Measurements from ENCODE around the gene ZNF235. TPM values are rescaled to one million over a fixed set of nuclear protein-coding genes. Genes with fewer than 3 reads are reported as not detected.

The ZNF235 gene
- total and polyA plus RNA-seq, 2 of the 4 experiments (the other 2 are of a cell fraction): 0.77 to 3.0 TPM

- in situ Hi-C loops (cut with MboI; ENCODE audit: low sequenced_read_pairs) (no loop called here), intact Hi-C loops (cut with micrococcal nuclease) (no loop called here), dilution Hi-C loops (cut with HindIII; ENCODE audit: low sequenced_read_pairs, unreplicated experiment) (no loop called here)
- Histone ChIP-seq H3K4ac (ENCODE audit: low read depth, low read length) (no peak overlapping the region), H2BK5ac (ENCODE audit: low read depth, low read length, poor library complexity, severe bottlenecking) (no peak overlapping the region), H2AK9ac (replicated peaks; ENCODE audit: low read depth, low read length, poor library complexity) (no peak overlapping the region), H3K9me3 (ENCODE audit: control insufficient read depth, insufficient read depth, low read length) (0 out of 2 replicates have a peak, but pooled peaks cover 4% of the 10 kb centered on the region), H3K27ac (ENCODE audit: insufficient read depth, low read length) (no peak overlapping the region), H3K79me1 (ENCODE audit: low read depth in 1 of 2, low read length in 2 of 2) (peaks cover 10 to 23% of the 10 kb centered on the region in 2 experiments), H3K27me3 (ENCODE audit: control insufficient read depth, insufficient read depth, low read length) (no peaks in the 10 kb centered on the region), H3K9me1 (ENCODE audit: insufficient read depth, low read length) (no peaks in the 10 kb centered on the region), H2BK15ac (ENCODE audit: low read depth, low read length) (no peak overlapping the region), H4K91ac (ENCODE audit: insufficient read depth, low read depth, low read length) (no peak overlapping the region), H2BK20ac (ENCODE audit: low read depth, low read length) (no peak overlapping the region), H2AFZ (replicated peaks; ENCODE audit: low read length, poor library complexity) (no peak overlapping the region), H3K4me2 (ENCODE audit: low read depth, low read length) (no peak overlapping the region), H3K18ac (ENCODE audit: low read depth, low read length) (no peak overlapping the region), H2BK120ac (ENCODE audit: low read depth, low read length) (no peak overlapping the region), H4K5ac (ENCODE audit: low read depth, low read length) (no peak overlapping the region), H3K14ac (replicated peaks; ENCODE audit: low read depth, low read length) (no peak overlapping the region), H3K4me3 (ENCODE audit: insufficient read depth, low read depth, low read length) (no peak overlapping the region), H3K9ac (ENCODE audit: low read depth, low read length) (no peak overlapping the region), H3K4me1 (ENCODE audit: control insufficient read depth, insufficient read depth, low read length) (no peaks in the 10 kb centered on the region), H3K23ac (ENCODE audit: low read depth, low read length) (no peak overlapping the region), H2AK5ac (ENCODE audit: low read depth, low read length) (no peak overlapping the region), H3K56ac (ENCODE audit: extremely low read depth, insufficient read depth, low read length) (no peak overlapping the region), H4K20me1 (ENCODE audit: insufficient read depth, low read length) (no peaks in the 10 kb centered on the region), H3K36me3 (ENCODE audit: control insufficient read depth, insufficient read depth, low read length) (peaks cover 17% of the 10 kb centered on the region), H4K8ac (ENCODE audit: low read depth in 2 of 2, low read length in 2 of 2) (no peak overlapping the region)
- TF ChIP-seq RFX5 (IDR thresholded peaks at IDR 0.05; ENCODE audit: low read depth, low read length) (no peak), MXI1 (IDR thresholded peaks at IDR 0.05; ENCODE audit: borderline replicate concordance, low read depth, low read length) (no peak), RCOR1 (IDR thresholded peaks at IDR 0.05; ENCODE audit: insufficient replicate concordance, low read length) (no peak), RAD21 (IDR thresholded peaks at IDR 0.05; ENCODE audit: low read length) (no peak), CEBPB (IDR thresholded peaks at IDR 0.05; ENCODE audit: low read depth, low read length) (no peak), MAFK (IDR thresholded peaks at IDR 0.05; ENCODE audit: low read depth, low read length) (no peak), ELK1 (IDR thresholded peaks at IDR 0.05; ENCODE audit: borderline replicate concordance, low read depth, low read length) (no peak), FOS (IDR thresholded peaks at IDR 0.05; ENCODE audit: low read depth, low read length) (no peak), USF2 (IDR thresholded peaks at IDR 0.05; ENCODE audit: low read depth, low read length) (no peak), POLR2A (IDR thresholded peaks at IDR 0.05; ENCODE audit: low read depth, low read length) (no peak), BHLHE40 (IDR thresholded peaks at IDR 0.05; ENCODE audit: low read depth, low read length) (no peak), NFE2L2 (IDR thresholded peaks at IDR 0.05; ENCODE audit: low read depth, low read length) (no peak), CTCF (conservative IDR thresholded peaks at IDR 0.05; ENCODE audit: low read depth, low read length) (no peak), CHD1 (IDR thresholded peaks at IDR 0.05; ENCODE audit: low read depth, low read length) (no peak), MAZ (IDR thresholded peaks at IDR 0.05; ENCODE audit: borderline replicate concordance, low read depth, low read length) (no peak), SMC3 (IDR thresholded peaks at IDR 0.05; ENCODE audit: low read depth, low read length) (no peak)
- no TSS peak for BruUV-seq (replicated peaks)
- DNase-seq: no peak
- ChIA-PET CTCF (no interaction called here), POLR2A (ENCODE audit: unreplicated experiment) (no interaction called here)
- ATAC-seq (ENCODE audit: low read depth): no peak
- 100% methylated on average over 1 of the region's 2 CpGs; no CpG with 5 or more reads in 1 of the 2 experiments for WGBS, 2 experiments (ENCODE audit: extremely low coverage in 2 of 2, insufficient read length in 1 of 2)
Observed at GRCh38 chr19:44341794-44342193, 37.0 kb upstream of the ZNF235 start.

Data from IMR-90 (cell line).